Measurements from ENCODE around the gene ANKRD11. TPM values are rescaled to one million over a fixed set of nuclear protein-coding genes. Genes with fewer than 3 reads are reported as not detected.

The ANKRD11 gene
- total RNA-seq, 2 donors from 2014 or later, result 118 to 159 TPM

DNA sequence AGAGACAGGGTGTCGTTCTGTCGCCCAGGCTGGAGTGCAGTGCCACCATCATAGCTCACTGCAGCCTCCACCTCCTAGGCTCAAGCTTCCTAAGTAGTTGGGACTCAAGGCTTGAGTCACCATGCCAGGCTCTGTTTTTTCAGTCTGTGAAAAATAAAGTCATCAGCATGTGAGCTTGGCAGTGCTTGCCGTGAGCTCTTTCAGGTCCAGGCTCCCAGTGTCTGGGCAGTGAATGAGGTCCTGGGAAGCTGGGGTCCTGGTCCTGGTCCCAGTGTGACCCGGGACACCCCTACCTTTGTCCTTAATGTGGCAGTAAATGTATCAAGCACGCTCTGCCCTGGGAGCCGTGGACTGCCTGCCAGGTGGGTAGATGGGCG lies 47.2 kb upstream of the ANKRD11 start:
- H3K4me3 Mint-ChIP-seq, result no peak overlapping the region
- H3K36me3 ChIP-seq (ENCODE audit: control insufficient read depth, insufficient read depth, low read length), result peaks cover 71% of the 10 kb centered on the region
- no peaks in the 10 kb centered on the region for H3K27me3 Mint-ChIP-seq (ENCODE audit: insufficient read depth)
- DNase-seq, result no peak
- no peak overlapping the region for H3K27ac ChIP-seq (ENCODE audit: low read depth, low read length)
- peaks cover 61% of the 10 kb centered on the region for H3K36me3 Mint-ChIP-seq (ENCODE audit: low read depth)
- no peak overlapping the region for H3K9ac ChIP-seq (ENCODE audit: extremely low read depth, low read length, poor library complexity, severe bottlenecking)
- 93 to 97% methylated on average over 7 of the region's 7 CpGs for WGBS, 2 experiments (ENCODE audit: insufficient coverage in 1 of 2, insufficient read length in 1 of 2)
- H3K27ac Mint-ChIP-seq, result no peak overlapping the region
- H3K4me3 ChIP-seq (ENCODE audit: low read length), result no peak overlapping the region
- H3K27me3 ChIP-seq (ENCODE audit: control insufficient read depth, insufficient read depth, low read length, poor library complexity, severe bottlenecking), result no peaks in the 10 kb centered on the region
- no peaks in the 10 kb centered on the region for H3K4me1 ChIP-seq (ENCODE audit: control insufficient read depth, insufficient read depth, low read length)
- H3K9me3 ChIP-seq (ENCODE audit: control insufficient read depth, low read length), result no peaks in the 10 kb centered on the region
- no peaks in the 10 kb centered on the region for H3K4me1 Mint-ChIP-seq
- H3K9me3 Mint-ChIP-seq, result no peaks in the 10 kb centered on the region
- no peak for TF ChIP-seq CTCF (conservative IDR thresholded peaks at IDR 0.05)

GRCh38 chr16:89536886-89537548 lies 46.7 kb upstream of the ANKRD11 start:
- H3K27me3 Mint-ChIP-seq (ENCODE audit: insufficient read depth), result no peaks in the 10 kb centered on the region

DNA sequence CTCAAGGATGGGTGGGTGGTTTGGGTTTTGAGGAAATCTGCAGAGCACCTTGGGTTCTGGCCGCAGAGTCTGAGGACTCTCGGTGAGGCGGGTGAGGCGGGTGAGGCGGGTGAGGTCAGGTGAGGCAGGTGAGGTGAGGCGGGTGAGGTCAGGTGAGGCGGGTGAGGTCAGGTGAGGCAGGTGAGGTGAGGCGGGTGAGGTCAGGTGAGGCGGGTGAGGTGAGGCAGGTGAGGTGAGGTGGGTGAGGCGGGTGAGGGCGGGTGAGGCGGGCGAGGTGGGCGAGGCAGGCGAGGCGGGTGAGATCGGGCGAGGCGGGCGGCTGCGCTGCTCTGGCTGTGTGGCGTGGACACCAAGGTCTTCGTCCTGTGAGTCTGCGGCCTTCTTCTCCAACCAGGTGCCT lies 46.0 kb upstream of the ANKRD11 start:
- Mint-ChIP-seq H3K27me3 (ENCODE audit: insufficient read depth) (no peaks in the 10 kb centered on the region), H3K4me1 (no peaks in the 10 kb centered on the region), H3K36me3 (ENCODE audit: low read depth) (peaks cover 66% of the 10 kb centered on the region), H3K27ac (no peak overlapping the region), H3K9me3 (no peaks in the 10 kb centered on the region), H3K4me3 (no peak overlapping the region)
- Histone ChIP-seq H3K9ac (ENCODE audit: extremely low read depth, low read length, poor library complexity, severe bottlenecking) (no peak overlapping the region), H3K4me3 (ENCODE audit: low read length) (no peak overlapping the region), H3K27ac (ENCODE audit: low read depth, low read length) (no peak overlapping the region), H3K36me3 (ENCODE audit: control insufficient read depth, insufficient read depth, low read length) (peaks cover 74% of the 10 kb centered on the region), H3K9me3 (ENCODE audit: control insufficient read depth, low read length) (no peaks in the 10 kb centered on the region), H3K4me1 (ENCODE audit: control insufficient read depth, insufficient read depth, low read length) (no peaks in the 10 kb centered on the region), H3K27me3 (ENCODE audit: control insufficient read depth, insufficient read depth, low read length, poor library complexity, severe bottlenecking) (no peaks in the 10 kb centered on the region)
- 95 to 100% methylated on average over 3 to 15 of the region's 24 CpGs for WGBS, 2 experiments (ENCODE audit: insufficient coverage in 1 of 2, insufficient read length in 1 of 2)
- TF ChIP-seq CTCF (conservative IDR thresholded peaks at IDR 0.05), result no peak
- no peak for DNase-seq

More at GRCh38 chr16:89536886-89537548, 46.7 kb upstream of the ANKRD11 start:
- TF ChIP-seq CTCF (conservative IDR thresholded peaks at IDR 0.05), result peak; percentile 25
- no peaks in the 10 kb centered on the region for H3K9me3 Mint-ChIP-seq
- Histone ChIP-seq H3K4me1 (ENCODE audit: control insufficient read depth, insufficient read depth, low read length) (no peaks in the 10 kb centered on the region), H3K36me3 (ENCODE audit: control insufficient read depth, insufficient read depth, low read length) (peaks cover 74% of the 10 kb centered on the region), H3K9me3 (ENCODE audit: control insufficient read depth, low read length) (no peaks in the 10 kb centered on the region), H3K9ac (ENCODE audit: extremely low read depth, low read length, poor library complexity, severe bottlenecking) (no peak overlapping the region), H3K4me3 (ENCODE audit: low read length) (no peak overlapping the region), H3K27me3 (ENCODE audit: control insufficient read depth, insufficient read depth, low read length, poor library complexity, severe bottlenecking) (no peaks in the 10 kb centered on the region), H3K27ac (ENCODE audit: low read depth, low read length) (no peak overlapping the region)
- no peak overlapping the region for H3K4me3 Mint-ChIP-seq
- peaks cover 62% of the 10 kb centered on the region for H3K36me3 Mint-ChIP-seq (ENCODE audit: low read depth)
- DNase-seq, result no peak
- H3K4me1 Mint-ChIP-seq, result no peaks in the 10 kb centered on the region
- WGBS, 2 experiments (ENCODE audit: insufficient coverage in 1 of 2, insufficient read length in 1 of 2), result 94 to 95% methylated on average over 32 to 36 of the region's 36 CpGs
- no peak overlapping the region for H3K27ac Mint-ChIP-seq

Data from endodermal cell (in vitro differentiated cells).